Heart left ventricle (tissue), 16 donors: Measurements from ENCODE around the gene SMARCC1. TPM values are rescaled to one million over a fixed set of nuclear protein-coding genes. Genes with fewer than 3 reads are reported as not detected.

Experiments
- ATAC-seq, 4 donors: fragments of 200-7000 bp; cut with Tn5 transposase; one replicate each; pipeline ENCODE4 v1.9.1; 2020 to 2022; ENCODE audit warnings: moderate library complexity in 4 of 4, mild to moderate bottlenecking in 3 of 4, moderate number of reproducible peaks in 1 of 4
- DNase-seq, 5 donors: peaks; one replicate each; pipeline ENCODE4 v3.0.0-alpha.2; 2020
- H3K27ac ChIP-seq, 12 donors: fragments of 200-600 bp; sonication (generic) in 4 of 12; one replicate each; pipeline versions ENCODE4 v1.5.0 to v1.8.0; 2016 to 2022; ENCODE audit warnings: mild to moderate bottlenecking in 2 of 12
- H3K27me3 ChIP-seq, 9 donors: fragments of 200-600 bp; sonication (generic) in 2 of 9; one replicate each; pipeline versions ENCODE4 v1.5.1 to v1.8.0; 2016 to 2022; ENCODE audit warnings: mild to moderate bottlenecking in 3 of 9
- H3K36me3 ChIP-seq, 9 donors: fragments of 200-600 bp; sonication (generic) in 2 of 9; one replicate each; pipeline versions ENCODE4 v1.5.0 to v1.8.0; 2018 to 2022; ENCODE audit warnings: mild to moderate bottlenecking in 2 of 9
- H3K4me1 ChIP-seq, 12 donors: fragments of 200-600 bp; sonication (generic) in 4 of 12; one replicate each; pipeline versions ENCODE4 v1.5.0 to v1.8.0; 2016 to 2022; ENCODE audit warnings: mild to moderate bottlenecking in 3 of 12
- H3K4me3 ChIP-seq, 12 donors: fragments of 200-600 bp; sonication (generic) in 4 of 12; one replicate each; pipeline versions ENCODE4 v1.5.0 to v1.8.0; 2017 to 2022; ENCODE audit warnings: mild to moderate bottlenecking in 9 of 12, moderate library complexity in 4 of 12
- H3K9me3 ChIP-seq, 12 donors: fragments of 200-600 bp; sonication (generic) in 4 of 12; one replicate each; pipeline versions ENCODE4 v1.5.0 to v1.8.0; 2016 to 2022; ENCODE audit warnings: mild to moderate bottlenecking in 1 of 12
- POLR2A ChIP-seq, 2 donors: fragments of 450-650 bp; IDR thresholded peaks; one replicate each; pipeline ENCODE4 v1.6.1; 2017; ENCODE audit warnings: antibody characterized with exemption in 2 of 2, mild to moderate bottlenecking in 2 of 2, moderate library complexity in 2 of 2
- WGBS, 4 donors: extraction: QIAGEN DNeasy Blood & Tissue Kit in 2 of 4; methylation state at CpG; one replicate each; pipeline versions ENCODE4 v1.1.5 to v1.1.7; 2013 to 2018; 5-methylcytosine and 5-hydroxymethylcytosine counted together
- intact Hi-C, 10 donors: fragments of 100-400 bp; cut with DNase I; formaldehyde crosslinking; loops; one replicate each; pipeline versions ENCODE4 v1.11.1 to v1.14.2; 2022
- polyA plus RNA-seq, 2 donors: library from polyadenylated mRNA; stranded (reverse); fragments of 200-250 nt; gene quantifications; one replicate each; pipeline ENCODE4 v1.2.3, GENCODE V29; 2013
- total RNA-seq, 9 donors: library from RNA; depleted of rRNA in 2 of 9; stranded (reverse); fragments of >200 nt in 2 of 9; fragmentation: NEBNext Ultra II Directional in 3 of 9; extraction: Animal tissue kit (Norgen Biotek cat#: 25700) in 3 of 9; gene quantifications; one replicate each; pipeline versions ENCODE4 v1.1.0 to v1.2.4, GENCODE V29; 2016 to 2023
- TF ChIP-seq, protein P1 (sequence below), 12 donors: fragments of 200-600 bp; sonication (generic) in 4 of 12; IDR thresholded peaks; one replicate each; pipeline versions ENCODE4 v1.5.0 to v1.8.0; 2018 to 2022; ENCODE audit warnings: antibody characterized with exemption in 12 of 12, mild to moderate bottlenecking in 5 of 12
- donor health status: ischemic (EF 13 %, LVEDD 7.1; RV severe dilation, severe dysfunction).
- donor health status: healthy with polysubstance abuse.
- donor health status: DM: no; HTN: yes; CAD: no.
- donor health status: DM: no; HTN: no; CAD: no.
- donor health status: ischemic (EF 25% LVEDD 6.9; RV normal size, moderate dysfunction).
- donor health status: ischemic (EF 25% LVEDD 5.7; RV mildly dilated, moderate dysfunction).
- donor health status: healthy.
- donor health status: DM: yes; HTN: yes; CAD: no.
- donor health status: ischemic (EF 35%, LVEDD 5.7; RV mildly dilated, moderate dysfunction).
- donor health status: nonischemic (EF 11% LVEDD 7.7; RV severe dilation, severe dysfunction).
- donor health status: DM: yes; HTN: yes; CAD: no.
- donor health status: PGD.
- donor health status: ischemic (EF 29% LVEDD 5.4; RV normal size, mild dysfunction).
- donor health status: nonischemic (EF 23%, LVEDD 6.1; RV moderate dilation, normal function).

SMARCC1 gene
- total and polyA plus RNA-seq, 11 donors, result 5.8 to 31.4 (median 25.5) TPM

DNA sequence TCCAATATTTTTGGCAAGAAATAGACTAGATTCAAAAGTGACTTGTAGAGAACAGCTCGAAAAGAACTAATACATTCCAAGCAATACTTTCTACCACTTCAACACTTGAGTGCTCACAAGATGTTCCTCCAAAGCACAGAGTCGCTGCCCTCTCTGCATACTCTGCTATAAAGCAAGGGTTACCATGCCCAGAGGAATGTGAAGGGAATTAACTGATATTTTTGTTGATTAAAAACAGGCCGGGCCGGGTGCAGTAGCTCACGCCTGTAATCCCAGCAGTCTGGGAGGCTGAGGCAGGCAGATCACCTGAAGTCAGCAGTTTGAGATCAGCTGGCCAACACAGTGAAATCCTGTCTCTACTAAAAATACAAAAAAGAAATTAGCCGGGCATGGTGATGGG lies 145.5 kb downstream of the SMARCC1 start:
- Histone ChIP-seq H3K4me3 (no peak overlapping the region), H3K27ac (peak overlapping the region in 1 of 12 donors; percentile 34), H3K36me3 (peaks cover 0 to 84% (median 67%) of the 10 kb centered on the region in 9 donors), H3K9me3 (no peaks in the 10 kb centered on the region), H3K4me1 (peaks cover 0 to 17% (median 0%) of the 10 kb centered on the region in 12 donors), H3K27me3 (no peaks in the 10 kb centered on the region)
- intact Hi-C loops, result no loop called here
- no peak for DNase-seq
- WGBS, 4 donors, result 84 to 91% (median 90%) methylated on average over 6 of the region's 6 CpGs
- ATAC-seq, result no peak
- TF ChIP-seq, protein P1, sequence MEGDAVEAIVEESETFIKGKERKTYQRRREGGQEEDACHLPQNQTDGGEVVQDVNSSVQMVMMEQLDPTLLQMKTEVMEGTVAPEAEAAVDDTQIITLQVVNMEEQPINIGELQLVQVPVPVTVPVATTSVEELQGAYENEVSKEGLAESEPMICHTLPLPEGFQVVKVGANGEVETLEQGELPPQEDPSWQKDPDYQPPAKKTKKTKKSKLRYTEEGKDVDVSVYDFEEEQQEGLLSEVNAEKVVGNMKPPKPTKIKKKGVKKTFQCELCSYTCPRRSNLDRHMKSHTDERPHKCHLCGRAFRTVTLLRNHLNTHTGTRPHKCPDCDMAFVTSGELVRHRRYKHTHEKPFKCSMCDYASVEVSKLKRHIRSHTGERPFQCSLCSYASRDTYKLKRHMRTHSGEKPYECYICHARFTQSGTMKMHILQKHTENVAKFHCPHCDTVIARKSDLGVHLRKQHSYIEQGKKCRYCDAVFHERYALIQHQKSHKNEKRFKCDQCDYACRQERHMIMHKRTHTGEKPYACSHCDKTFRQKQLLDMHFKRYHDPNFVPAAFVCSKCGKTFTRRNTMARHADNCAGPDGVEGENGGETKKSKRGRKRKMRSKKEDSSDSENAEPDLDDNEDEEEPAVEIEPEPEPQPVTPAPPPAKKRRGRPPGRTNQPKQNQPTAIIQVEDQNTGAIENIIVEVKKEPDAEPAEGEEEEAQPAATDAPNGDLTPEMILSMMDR (IDR thresholded peaks at IDR 0.05), result no peak
- TF ChIP-seq POLR2A (IDR thresholded peaks at IDR 0.05), result no peak

GRCh38 chr3:47635536-47635935 lies 146.2 kb downstream of the SMARCC1 start:
- H3K9me3 ChIP-seq, result no peaks in the 10 kb centered on the region
- intact Hi-C loops, result no loop called here
- TF ChIP-seq POLR2A (IDR thresholded peaks at IDR 0.05), result no peak
- TF ChIP-seq, protein P1 (IDR thresholded peaks at IDR 0.05), result no peak
- no peak for DNase-seq
- no peak for ATAC-seq
- H3K4me1 ChIP-seq, result peaks cover 0 to 17% (median 0%) of the 10 kb centered on the region in 12 donors
- H3K4me3 ChIP-seq, result no peak overlapping the region
- peaks cover 0 to 83% (median 70%) of the 10 kb centered on the region in 9 donors for H3K36me3 ChIP-seq
- H3K27ac ChIP-seq, result peak overlapping the region in 1 of 12 donors; percentile 34
- 89 to 93% (median 91%) methylated on average over 1 of the region's 1 CpG for WGBS, 4 donors
- no peaks in the 10 kb centered on the region for H3K27me3 ChIP-seq

DNA sequence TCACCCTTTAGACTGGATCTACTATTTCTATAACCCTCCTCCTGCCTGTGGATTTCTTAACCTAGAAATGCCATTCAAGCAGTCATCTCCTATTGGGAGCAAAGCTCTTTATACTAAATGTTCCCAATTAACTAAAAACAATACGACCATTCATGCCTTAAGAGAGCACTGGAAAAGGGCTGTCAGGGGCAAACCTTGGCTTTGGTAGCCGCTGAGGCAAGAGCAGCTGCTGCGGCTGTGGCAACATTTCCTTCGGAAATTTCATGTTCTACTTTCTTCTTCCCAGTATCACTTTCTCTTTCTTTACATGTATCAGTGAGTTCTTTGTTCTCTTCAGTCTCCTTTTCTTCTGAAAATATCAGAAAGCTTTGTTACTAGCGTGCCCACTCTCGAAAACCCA lies 146.7 kb downstream of the SMARCC1 start:
- peak overlapping the region in 1 of 12 donors; percentile 19 for H3K27ac ChIP-seq
- peaks cover 0 to 17% (median 0%) of the 10 kb centered on the region in 12 donors for H3K4me1 ChIP-seq
- ATAC-seq (no peak), DNase-seq (no peak)
- H3K4me3 ChIP-seq, result no peak overlapping the region
- H3K9me3 ChIP-seq, result no peaks in the 10 kb centered on the region
- WGBS, 4 donors, result 80 to 93% (median 91%) methylated on average over 6 of the region's 6 CpGs
- peaks cover 0 to 88% (median 75%) of the 10 kb centered on the region in 9 donors for H3K36me3 ChIP-seq
- intact Hi-C loops, result no loop called here
- no peak for TF ChIP-seq POLR2A (IDR thresholded peaks at IDR 0.05)
- no peaks in the 10 kb centered on the region for H3K27me3 ChIP-seq

GRCh38 chr3:47630810-47631209 lies 150.9 kb downstream of the SMARCC1 start:
- 88 to 100% (median 94%) methylated on average over 1 of the region's 1 CpG for WGBS, 4 donors
- intact Hi-C loops, result no loop called here
- Histone ChIP-seq H3K4me1 (peaks cover 0 to 14% (median 0%) of the 10 kb centered on the region in 12 donors), H3K27ac (no peak overlapping the region), H3K9me3 (no peaks in the 10 kb centered on the region), H3K4me3 (no peak overlapping the region), H3K27me3 (no peaks in the 10 kb centered on the region), H3K36me3 (peaks cover 0 to 99% (median 83%) of the 10 kb centered on the region in 9 donors)
- no peak for TF ChIP-seq POLR2A (IDR thresholded peaks at IDR 0.05)
- TF ChIP-seq, protein P1 (IDR thresholded peaks at IDR 0.05), result no peak
- no peak for ATAC-seq
- DNase-seq, result no peak

GRCh38 chr3:47629770-47630169 lies 151.9 kb downstream of the SMARCC1 start:
- DNase-seq (no peak), ATAC-seq (no peak)
- intact Hi-C loops, result no loop called here
- Histone ChIP-seq H3K9me3 (no peaks in the 10 kb centered on the region), H3K27ac (no peak overlapping the region), H3K36me3 (peaks cover 0 to 92% (median 73%) of the 10 kb centered on the region in 9 donors), H3K4me3 (no peak overlapping the region), H3K4me1 (peaks cover 0 to 4% (median 0%) of the 10 kb centered on the region in 12 donors), H3K27me3 (no peaks in the 10 kb centered on the region)
- TF ChIP-seq, protein P1 (IDR thresholded peaks at IDR 0.05), result no peak
- no peak for TF ChIP-seq POLR2A (IDR thresholded peaks at IDR 0.05)
- 86 to 92% (median 88%) methylated on average over 6 of the region's 6 CpGs for WGBS, 4 donors
